GM19023 (cell line): ENCODE data around the gene RUVBL2.

ENCODE experiments used
- ATAC-seq: cut with Tn5 transposase; IDR thresholded peaks from one replicate; pipeline ENCODE4 v1.9.1; 2021; ENCODE audit warnings: mild to moderate bottlenecking, moderate library complexity; ENCODE audit not compliant: unreplicated experiment

The RUVBL2 gene

GRCh38 chr19:48963371-48964204, 30.1 kb upstream of the RUVBL2 start:
- no peak for ATAC-seq

DNA sequence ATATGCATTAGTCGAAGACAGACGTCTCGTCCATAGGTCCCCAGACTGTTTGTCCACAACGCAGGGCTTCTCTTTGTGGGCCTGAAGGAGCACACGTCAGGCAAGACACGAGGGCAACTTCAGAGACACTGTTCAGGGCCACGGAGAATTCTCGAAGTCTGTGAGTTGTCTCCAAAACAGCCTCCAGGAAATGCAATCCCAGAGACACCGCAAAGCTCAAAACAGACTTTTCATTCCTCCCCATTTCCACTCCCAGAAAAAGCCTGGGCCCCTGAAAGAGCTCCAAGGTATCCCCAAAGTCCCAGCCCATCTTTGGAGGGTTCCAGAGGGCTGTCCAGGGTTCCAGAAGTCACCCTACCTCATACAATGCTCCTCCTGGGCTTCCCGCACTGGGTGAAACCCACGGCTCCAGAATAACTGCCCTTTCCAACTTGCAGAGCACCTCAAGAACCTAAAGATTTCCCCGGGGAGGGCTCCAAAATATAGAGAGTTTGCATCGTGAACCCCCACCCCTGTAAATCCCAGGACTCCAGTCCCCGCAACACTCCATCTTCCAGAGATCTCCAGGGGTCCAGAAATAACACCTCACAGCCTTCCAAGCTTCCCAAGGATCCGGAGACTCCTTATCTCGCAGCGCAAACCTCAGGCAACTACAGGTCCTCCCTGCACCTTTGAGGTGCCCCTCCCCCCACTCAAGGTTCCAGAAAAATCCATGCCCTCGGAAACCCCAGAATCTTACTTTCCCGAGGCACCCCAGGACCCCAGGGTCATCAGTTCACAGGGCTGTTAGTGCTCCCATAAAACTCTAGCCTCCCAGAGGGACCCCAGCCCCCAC, 29.3 kb upstream of the RUVBL2 start:
- no peak for ATAC-seq

GRCh38 chr19:48965040-48965805, 28.5 kb upstream of the RUVBL2 start, which contains the start of gene FTL:
Gene FTL (plus strand): TSS chr19:48965309. CDS start chr19:48965508, 199 bp downstream.
- peak; percentile 57 for ATAC-seq

DNA sequence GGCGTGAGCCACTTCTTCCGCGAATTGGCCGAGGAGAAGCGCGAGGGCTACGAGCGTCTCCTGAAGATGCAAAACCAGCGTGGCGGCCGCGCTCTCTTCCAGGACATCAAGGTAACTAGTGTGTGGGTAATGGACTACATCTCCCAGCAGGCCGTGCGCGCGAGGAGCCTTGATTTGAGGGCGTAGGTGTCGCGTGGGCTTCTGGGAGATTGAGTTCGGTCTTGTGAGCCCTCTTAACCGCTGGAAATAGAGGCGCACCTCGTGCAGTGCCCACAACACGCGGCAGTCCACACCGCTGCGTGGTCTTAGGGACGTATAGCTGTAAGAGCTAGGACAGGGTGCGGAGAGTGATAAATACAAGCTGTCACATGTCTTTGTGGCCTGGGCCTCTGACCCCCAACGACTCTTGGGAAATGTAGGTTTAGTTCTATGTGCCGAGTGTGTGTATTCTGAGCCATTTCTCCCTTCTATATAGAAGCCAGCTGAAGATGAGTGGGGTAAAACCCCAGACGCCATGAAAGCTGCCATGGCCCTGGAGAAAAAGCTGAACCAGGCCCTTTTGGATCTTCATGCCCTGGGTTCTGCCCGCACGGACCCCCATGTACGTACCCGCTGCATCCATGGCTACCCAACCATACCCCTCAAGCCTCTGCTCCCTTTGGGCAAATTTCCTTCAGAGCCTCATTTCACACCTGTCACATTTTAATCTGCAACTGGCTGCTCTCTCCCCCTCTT, 27.7 kb upstream of the RUVBL2 start:
- ATAC-seq: peak; percentile 13

DNA sequence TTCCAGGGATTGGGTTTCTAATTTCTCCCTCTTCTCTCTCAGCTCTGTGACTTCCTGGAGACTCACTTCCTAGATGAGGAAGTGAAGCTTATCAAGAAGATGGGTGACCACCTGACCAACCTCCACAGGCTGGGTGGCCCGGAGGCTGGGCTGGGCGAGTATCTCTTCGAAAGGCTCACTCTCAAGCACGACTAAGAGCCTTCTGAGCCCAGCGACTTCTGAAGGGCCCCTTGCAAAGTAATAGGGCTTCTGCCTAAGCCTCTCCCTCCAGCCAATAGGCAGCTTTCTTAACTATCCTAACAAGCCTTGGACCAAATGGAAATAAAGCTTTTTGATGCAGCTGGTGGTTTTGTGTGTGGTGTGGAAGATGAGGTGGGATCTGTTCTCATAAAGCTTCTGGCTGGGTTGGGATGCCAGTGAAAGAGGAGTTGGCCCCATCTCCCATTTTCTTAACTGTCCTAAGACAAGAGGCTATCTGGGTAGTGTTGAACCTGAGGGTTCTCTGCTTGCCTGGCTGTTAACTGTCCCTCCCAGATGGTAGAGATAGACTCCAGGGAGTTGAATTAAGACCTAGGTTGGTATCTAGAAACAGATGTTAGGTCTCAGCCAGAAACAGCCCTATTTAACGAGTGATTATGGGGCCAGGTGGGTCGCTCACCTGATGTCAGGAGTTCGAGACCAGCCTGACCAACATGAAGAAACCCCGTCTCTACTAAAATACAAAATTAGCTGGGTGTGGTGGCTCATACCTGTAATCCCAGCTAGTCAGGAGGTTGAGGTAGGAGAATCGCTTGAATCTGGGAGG, 26.9 kb upstream of the RUVBL2 start:
- ATAC-seq: no peak

DNA sequence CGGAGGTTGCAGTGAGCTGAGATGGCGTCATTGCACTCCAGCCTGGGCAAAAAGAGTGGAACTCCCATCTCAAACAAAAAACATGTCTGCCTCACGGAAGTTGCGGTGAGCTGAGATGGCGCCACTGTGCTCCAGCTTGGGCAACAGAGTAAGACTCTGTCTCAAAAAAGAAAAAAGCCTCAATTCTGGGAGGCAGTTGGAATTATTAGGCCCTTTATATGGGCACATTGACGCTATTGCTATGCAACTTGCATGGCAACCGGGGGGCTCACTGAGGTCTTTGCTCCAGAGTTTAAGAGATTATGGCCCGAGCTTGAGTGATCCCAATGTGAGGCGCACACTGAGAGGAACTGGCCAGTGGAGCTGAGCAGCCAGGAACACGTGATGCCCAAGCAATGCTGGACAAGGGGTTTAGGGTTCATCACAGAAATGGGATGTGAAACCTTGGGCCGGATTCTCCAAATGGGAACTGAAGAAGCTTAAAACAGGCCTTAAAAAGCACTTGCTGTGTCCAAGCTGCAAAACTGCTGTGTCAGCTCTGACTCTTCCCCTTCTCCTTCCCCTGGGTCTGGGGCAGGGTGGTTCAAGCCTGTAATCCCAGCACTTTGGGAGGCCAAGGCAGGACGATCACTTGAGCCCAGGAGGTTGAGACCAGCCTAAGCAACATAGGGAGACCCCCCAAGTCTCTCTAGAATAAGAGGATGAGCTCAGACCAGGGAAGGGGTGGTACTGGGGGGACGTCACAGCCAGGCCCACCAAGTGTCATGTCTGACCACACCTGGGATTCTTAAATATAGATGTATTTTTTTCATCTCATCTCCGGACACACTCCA, 26.1 kb upstream of the RUVBL2 start:
- no peak for ATAC-seq

GRCh38 chr19:48968179-48968661, 25.5 kb upstream of the RUVBL2 start:
- ATAC-seq: no peak

DNA sequence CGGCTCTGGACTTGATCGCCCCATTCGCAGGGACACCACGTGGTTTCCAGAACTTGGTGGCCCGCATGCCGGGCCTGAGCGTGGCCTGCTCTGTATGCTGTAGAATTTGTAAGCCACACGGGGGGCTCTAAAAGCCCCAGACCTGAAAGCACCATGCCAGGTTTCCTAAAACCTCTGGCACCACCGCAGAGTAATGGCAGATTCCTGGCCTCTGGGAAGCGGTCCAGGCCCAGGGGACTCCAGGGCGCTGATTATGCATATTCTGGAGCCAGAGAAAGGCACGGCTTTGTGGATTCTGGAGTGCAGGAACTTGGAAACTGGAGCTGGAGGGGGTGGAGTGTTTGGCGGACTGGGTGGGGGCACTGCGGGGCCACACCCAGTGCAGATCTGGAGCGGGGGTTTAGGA, 24.9 kb upstream of the RUVBL2 start:
- ATAC-seq: no peak

DNA sequence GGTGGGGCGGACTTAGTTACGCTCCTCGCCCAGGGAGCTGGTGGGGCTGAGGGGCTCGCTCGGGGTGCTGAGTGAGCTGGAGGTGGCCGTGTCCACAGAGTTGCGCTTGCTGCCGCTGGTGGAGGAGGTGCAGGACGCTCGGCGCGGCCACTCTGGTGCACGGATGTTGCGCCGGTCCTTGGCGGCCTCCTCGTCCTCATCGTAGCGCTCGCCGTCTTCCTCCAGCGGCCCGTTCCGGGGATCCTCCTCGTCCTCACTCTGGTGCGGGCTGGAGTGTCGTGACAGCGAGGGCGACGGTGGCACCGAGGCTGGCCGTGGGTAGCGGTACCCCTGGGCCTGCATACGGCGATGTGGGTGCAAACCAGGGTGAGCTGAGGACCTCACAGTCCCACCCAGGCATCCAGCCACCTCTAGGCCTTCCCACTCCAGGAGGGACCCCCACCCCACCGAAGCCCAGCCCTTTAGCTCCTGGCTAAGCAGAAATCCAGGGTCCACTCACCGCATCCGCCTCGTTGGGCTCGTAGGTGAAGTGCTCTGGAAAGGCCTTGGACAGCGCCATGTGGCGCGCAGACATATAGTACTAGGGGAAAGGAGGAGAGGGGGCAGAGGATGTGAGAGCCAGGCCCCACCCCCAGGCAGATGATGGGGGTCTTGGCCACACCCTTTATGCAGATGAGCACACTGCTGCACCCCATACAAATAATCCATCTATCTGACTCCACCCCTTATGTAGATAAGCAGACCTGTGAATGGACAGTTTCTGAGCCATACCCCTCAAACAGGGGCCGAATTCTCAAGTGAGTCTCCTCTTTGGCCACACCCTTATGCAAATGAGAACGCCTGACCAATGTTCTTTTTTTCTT, 24.2 kb upstream of the RUVBL2 start:
- ATAC-seq: no peak

DNA sequence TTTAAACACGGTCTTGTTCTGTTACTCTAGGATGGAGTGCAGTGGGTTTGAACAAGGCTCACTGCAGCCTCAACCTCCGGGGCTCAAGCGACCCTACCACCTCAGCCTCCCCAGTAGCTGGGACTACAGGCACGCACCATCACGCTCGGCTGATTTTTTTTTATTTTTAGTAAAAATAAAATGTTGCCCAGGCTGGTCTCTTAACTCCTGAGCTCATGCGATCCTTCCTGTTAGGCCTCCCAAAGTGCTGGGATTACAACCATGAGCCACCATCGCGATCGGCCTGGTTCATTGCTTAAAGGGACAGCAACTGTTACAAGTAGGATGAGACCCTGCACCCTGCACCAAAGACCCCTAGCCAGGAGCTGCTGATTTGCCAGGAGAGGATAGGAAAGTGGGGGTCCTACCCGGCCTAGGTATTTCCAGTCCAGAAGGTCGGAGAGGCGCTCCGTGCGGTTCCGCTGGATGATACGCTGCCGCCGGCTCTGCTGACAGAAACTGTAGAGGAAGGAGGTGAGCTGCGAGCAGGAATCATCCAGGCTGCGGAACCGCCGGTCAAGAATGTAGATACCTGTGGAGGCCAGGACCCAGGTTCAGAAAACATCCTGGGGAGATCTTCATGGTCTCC, 23.4 kb upstream of the RUVBL2 start:
- no peak for ATAC-seq

GRCh38 chr19:48970923-48971395, 22.7 kb upstream of the RUVBL2 start:
- no peak for ATAC-seq

GRCh38 chr19:48975947-48976847, 17.5 kb upstream of the RUVBL2 start:
- ATAC-seq: no peak

GRCh38 chr19:48977061-48977460, 16.6 kb upstream of the RUVBL2 start:
- no peak for ATAC-seq

DNA sequence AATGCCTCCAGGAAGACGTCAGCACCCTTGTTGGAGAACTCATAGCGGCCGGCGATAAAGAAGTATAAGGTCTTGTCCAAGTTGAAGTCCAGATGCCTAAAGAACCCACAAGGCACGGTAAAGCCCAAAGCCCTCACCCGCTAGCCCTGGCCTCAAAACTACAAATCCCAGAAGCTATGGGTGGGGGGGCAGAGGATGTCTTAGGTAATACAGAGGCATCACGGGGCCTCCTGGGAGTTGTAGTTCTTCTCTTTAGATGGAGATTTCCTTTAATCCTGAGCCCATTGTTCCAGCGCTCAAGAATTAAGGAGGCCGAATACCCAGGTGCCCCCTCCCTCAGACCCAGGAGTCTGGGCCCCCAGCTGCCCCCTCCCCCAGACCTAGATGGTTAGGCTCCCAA, 11.4 kb upstream of the RUVBL2 start:
- no peak for ATAC-seq

DNA sequence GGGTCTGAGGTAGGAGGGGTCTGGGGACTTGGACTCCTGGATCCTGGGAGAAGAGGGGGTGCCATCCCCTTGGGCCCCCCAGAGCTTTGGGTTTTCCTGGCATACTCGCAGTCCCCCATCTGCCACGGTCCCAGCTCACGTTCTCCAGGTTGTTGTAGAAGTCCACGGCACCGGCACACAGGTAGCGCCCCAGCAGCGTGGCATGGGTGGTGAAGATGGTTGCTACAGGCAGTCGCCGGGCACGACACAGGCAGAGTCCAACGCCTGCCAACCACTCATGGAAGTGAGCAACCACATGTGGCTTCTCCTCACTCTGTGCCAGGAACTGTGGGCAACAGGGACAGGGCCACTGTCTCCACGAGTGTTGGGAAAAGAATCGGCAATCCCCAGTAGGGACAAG, 8.0 kb upstream of the RUVBL2 start:
- ATAC-seq: no peak

DNA sequence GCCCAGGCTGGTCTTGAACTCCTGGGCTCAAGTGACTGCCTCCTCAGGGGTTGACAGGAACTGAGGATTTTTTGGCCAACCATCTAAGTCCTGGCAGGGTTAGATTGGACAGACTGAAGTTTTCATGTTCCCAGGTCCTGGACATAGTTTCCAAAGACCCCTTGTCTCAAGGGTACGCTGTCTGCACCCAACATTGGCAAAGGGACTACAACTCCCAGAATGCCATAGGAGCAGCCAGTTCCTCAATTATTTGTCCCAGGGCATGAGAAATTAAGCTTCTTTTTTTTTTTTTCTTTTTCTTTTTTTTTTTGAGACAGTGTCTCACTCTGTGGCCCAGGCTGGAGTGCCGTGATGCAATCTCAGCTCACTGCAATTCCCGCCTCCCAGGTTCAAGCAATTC, 7.5 kb upstream of the RUVBL2 start:
- ATAC-seq: no peak
